HUES48 (cell line): ENCODE data around the gene ANKS1B.

Source experiments
- H3K27ac ChIP-seq: one replicate; pipeline ENCODE4 v1.7.0; 2013; ENCODE audit warnings: low read depth, low read length, inconsistent platforms
- H3K27me3 ChIP-seq: 2 replicates; pipeline ENCODE4 v1.6.1; 2013; ENCODE audit warnings: mild to moderate bottlenecking, low read length; ENCODE audit not compliant: control insufficient read depth, insufficient read depth
- H3K36me3 ChIP-seq: 2 replicates; pipeline ENCODE4 v1.6.1; 2013; ENCODE audit warnings: low read length; ENCODE audit not compliant: control insufficient read depth, insufficient read depth
- H3K4me1 ChIP-seq: 2 replicates; pipeline ENCODE4 v1.6.1; 2013; ENCODE audit warnings: mild to moderate bottlenecking, low read length; ENCODE audit not compliant: control insufficient read depth, insufficient read depth
- H3K4me3 ChIP-seq: 2 replicates; pipeline ENCODE4 v1.5.1; 2013; ENCODE audit warnings: mild to moderate bottlenecking, low read depth, low read length
- H3K9ac ChIP-seq: 2 replicates; pipeline ENCODE4 v1.6.1; 2013; ENCODE audit warnings: mild to moderate bottlenecking, low read depth, low read length, moderate library complexity
- H3K9me3 ChIP-seq: 2 replicates; pipeline ENCODE4 v1.6.1; 2013; ENCODE audit warnings: low read length; ENCODE audit not compliant: control insufficient read depth, insufficient read depth

The ANKS1B gene

GRCh38 chr12:99131751-99132199, 853.0 kb downstream of the ANKS1B start:
- Histone ChIP-seq H3K4me3 (no peak overlapping the region), H3K9me3 (no peaks in the 10 kb centered on the region), H3K27me3 (no peaks in the 10 kb centered on the region), H3K36me3 (no peaks in the 10 kb centered on the region), H3K4me1 (peaks cover 12% of the 10 kb centered on the region), H3K27ac (peak overlapping the region; percentile 71), H3K9ac (no peak overlapping the region)

GRCh38 chr12:99130808-99131553, 853.8 kb downstream of the ANKS1B start:
- peak overlapping the region; percentile 71 for H3K27ac ChIP-seq
- H3K9ac ChIP-seq = no peak overlapping the region
- H3K36me3 ChIP-seq = no peaks in the 10 kb centered on the region
- H3K4me3 ChIP-seq = no peak overlapping the region
- no peaks in the 10 kb centered on the region for H3K27me3 ChIP-seq
- H3K9me3 ChIP-seq = no peaks in the 10 kb centered on the region
- H3K4me1 ChIP-seq = peaks cover 11% of the 10 kb centered on the region

- H3K9me3 ChIP-seq = no peaks in the 10 kb centered on the region
- no peak overlapping the region for H3K27ac ChIP-seq
- peaks cover 11% of the 10 kb centered on the region for H3K4me1 ChIP-seq
- H3K36me3 ChIP-seq = no peaks in the 10 kb centered on the region
- no peak overlapping the region for H3K4me3 ChIP-seq
- H3K9ac ChIP-seq = no peak overlapping the region
- no peaks in the 10 kb centered on the region for H3K27me3 ChIP-seq
Observed at GRCh38 chr12:99128246-99128802, 856.4 kb downstream of the ANKS1B start.

GRCh38 chr12:99122959-99123358, 861.8 kb downstream of the ANKS1B start:
- Histone ChIP-seq H3K27ac (no peak overlapping the region), H3K9ac (no peak overlapping the region), H3K27me3 (no peaks in the 10 kb centered on the region), H3K9me3 (no peaks in the 10 kb centered on the region), H3K4me1 (no peaks in the 10 kb centered on the region), H3K36me3 (no peaks in the 10 kb centered on the region), H3K4me3 (no peak overlapping the region)

GRCh38 chr12:99122496-99122895, 862.2 kb downstream of the ANKS1B start:
- H3K27me3 ChIP-seq = no peaks in the 10 kb centered on the region
- no peaks in the 10 kb centered on the region for H3K9me3 ChIP-seq
- no peak overlapping the region for H3K4me3 ChIP-seq

GRCh38 chr12:99121546-99121945, 863.2 kb downstream of the ANKS1B start:
- H3K4me3 ChIP-seq = no peak overlapping the region
- no peak overlapping the region for H3K9ac ChIP-seq
- H3K4me1 ChIP-seq = no peaks in the 10 kb centered on the region

More at GRCh38 chr12:99122496-99122895, 862.2 kb downstream of the ANKS1B start:
- Histone ChIP-seq H3K36me3 (no peaks in the 10 kb centered on the region), H3K4me1 (no peaks in the 10 kb centered on the region), H3K27ac (no peak overlapping the region), H3K9ac (no peak overlapping the region)

GRCh38 chr12:99119943-99120342, 864.8 kb downstream of the ANKS1B start:
- Histone ChIP-seq H3K4me1 (no peaks in the 10 kb centered on the region), H3K27ac (no peak overlapping the region), H3K27me3 (no peaks in the 10 kb centered on the region), H3K9me3 (no peaks in the 10 kb centered on the region), H3K36me3 (no peaks in the 10 kb centered on the region), H3K9ac (no peak overlapping the region), H3K4me3 (no peak overlapping the region)

More at GRCh38 chr12:99121546-99121945, 863.2 kb downstream of the ANKS1B start:
- no peak overlapping the region for H3K27ac ChIP-seq
- H3K36me3 ChIP-seq = no peaks in the 10 kb centered on the region
- H3K9me3 ChIP-seq = no peaks in the 10 kb centered on the region
- no peaks in the 10 kb centered on the region for H3K27me3 ChIP-seq

GRCh38 chr12:99119449-99119848, 865.3 kb downstream of the ANKS1B start:
- Histone ChIP-seq H3K4me1 (no peaks in the 10 kb centered on the region), H3K27ac (no peak overlapping the region), H3K27me3 (no peaks in the 10 kb centered on the region), H3K36me3 (no peaks in the 10 kb centered on the region), H3K4me3 (no peak overlapping the region), H3K9ac (no peak overlapping the region), H3K9me3 (no peaks in the 10 kb centered on the region)

GRCh38 chr12:99111600-99111999, 873.1 kb downstream of the ANKS1B start:
- Histone ChIP-seq H3K4me3 (no peak overlapping the region), H3K27me3 (no peaks in the 10 kb centered on the region), H3K4me1 (peaks cover 5% of the 10 kb centered on the region; the same call in 1 of the 2 replicates), H3K27ac (no peak overlapping the region), H3K36me3 (no peaks in the 10 kb centered on the region), H3K9me3 (no peaks in the 10 kb centered on the region), H3K9ac (no peak overlapping the region)

GRCh38 chr12:99110868-99111267, 873.9 kb downstream of the ANKS1B start:
- Histone ChIP-seq H3K27me3 (no peaks in the 10 kb centered on the region), H3K27ac (no peak overlapping the region), H3K4me3 (no peak overlapping the region)

GRCh38 chr12:99110212-99110611, 874.5 kb downstream of the ANKS1B start:
- no peak overlapping the region for H3K4me3 ChIP-seq
- peaks cover 5% of the 10 kb centered on the region; the same call in 1 of the 2 replicates for H3K4me1 ChIP-seq
- H3K9me3 ChIP-seq = no peaks in the 10 kb centered on the region
- H3K36me3 ChIP-seq = no peaks in the 10 kb centered on the region
- no peak overlapping the region for H3K27ac ChIP-seq
- H3K9ac ChIP-seq = no peak overlapping the region
- H3K27me3 ChIP-seq = no peaks in the 10 kb centered on the region

More at GRCh38 chr12:99110868-99111267, 873.9 kb downstream of the ANKS1B start:
- Histone ChIP-seq H3K36me3 (no peaks in the 10 kb centered on the region), H3K4me1 (peaks cover 5% of the 10 kb centered on the region; the same call in 1 of the 2 replicates), H3K9me3 (no peaks in the 10 kb centered on the region), H3K9ac (no peak overlapping the region)
